Ishikawa (cell line): ENCODE results near the gene ARHGAP9.

Source experiments
- CEBPB ChIP-seq: IDR thresholded peaks from 2 replicates; pipeline ENCODE4 v1.6.1; 2012
- CREB1 ChIP-seq: IDR thresholded peaks from 2 replicates; pipeline ENCODE4 v1.6.1; 2012; ENCODE audit warnings: low read depth
- EGR1 ChIP-seq: IDR thresholded peaks from 2 replicates; pipeline ENCODE4 v1.6.1; 2012
- EP300 ChIP-seq: IDR thresholded peaks from 2 replicates; pipeline ENCODE4 v1.6.1; 2012; ENCODE audit warnings: borderline replicate concordance
- FOXM1 ChIP-seq: IDR thresholded peaks from 2 replicates; pipeline ENCODE4 v1.6.1; 2012; ENCODE audit warnings: low read depth, borderline replicate concordance
- MAX ChIP-seq: IDR thresholded peaks from 2 replicates; pipeline ENCODE4 v1.6.1; 2012
- NFIC ChIP-seq: IDR thresholded peaks from 2 replicates; pipeline ENCODE4 v1.6.1; 2012
- RAD21 ChIP-seq: IDR thresholded peaks from 2 replicates; pipeline ENCODE4 v1.6.1; 2012; ENCODE audit warnings: low read depth
- REST ChIP-seq: IDR thresholded peaks from 2 replicates; pipeline ENCODE4 v1.6.1; 2012; ENCODE audit warnings: low read depth, mild to moderate bottlenecking
- TAF1 ChIP-seq: IDR thresholded peaks from 2 replicates; pipeline ENCODE4 v1.6.1; 2012; ENCODE audit warnings: low read depth, mild to moderate bottlenecking
- TCF12 ChIP-seq: IDR thresholded peaks from 2 replicates; pipeline ENCODE4 v1.6.1; 2012; ENCODE audit warnings: low read depth
- TEAD4 ChIP-seq: IDR thresholded peaks from 2 replicates; pipeline ENCODE4 v1.6.1; 2012
- USF1 ChIP-seq: IDR thresholded peaks from 2 replicates; pipeline ENCODE4 v1.6.1; 2012
- YY1 ChIP-seq: IDR thresholded peaks from 2 replicates; pipeline ENCODE4 v1.6.1; 2012; ENCODE audit warnings: low read depth
- ZBTB7A ChIP-seq: IDR thresholded peaks from 2 replicates; pipeline ENCODE4 v1.6.1; 2012; ENCODE audit warnings: low read depth

The ARHGAP9 gene

GRCh38 chr12:57515408-57515933 is 35.8 kb upstream of the ARHGAP9 start:
- TF ChIP-seq ZBTB7A (no peak), CEBPB (no peak), FOXM1 (no peak), TCF12 (no peak), USF1 (no peak), REST (no peak), EP300 (no peak; the same call in 1 of the 2 replicates), CREB1 (no peak), YY1 (no peak), MAX (no peak), EGR1 (no peak), TAF1 (no peak), RAD21 (no peak), NFIC (no peak), TEAD4 (no peak)

- TF ChIP-seq RAD21 = no peak
- no peak for TF ChIP-seq FOXM1
- no peak for TF ChIP-seq REST
- TF ChIP-seq TAF1 = no peak
- no peak for TF ChIP-seq NFIC
These were observed 35.2 kb upstream of the ARHGAP9 start for GRCh38 chr12:57514720-57515407.

GRCh38 chr12:57513266-57513665 is 33.6 kb upstream of the ARHGAP9 start:
- TF ChIP-seq USF1 (no peak), TAF1 (no peak), REST (no peak), ZBTB7A (no peak), YY1 (no peak), TCF12 (no peak), NFIC (no peak), CREB1 (no peak), EGR1 (no peak), EP300 (no peak), MAX (no peak), TEAD4 (no peak)

GRCh38 chr12:57512665-57513064 is 33.0 kb upstream of the ARHGAP9 start:
- no peak for TF ChIP-seq ZBTB7A
- TF ChIP-seq REST = 0 out of 2 replicates have a peak, but pooled peaks have one; percentile 8
